GM21825 (cell line): ENCODE measurements around the gene SCP2.
"Not testable (repeated sequence)": the region's sequence is repeated elsewhere in the genome, so short reads cannot be mapped to it uniquely, and the experiment has no call there.

ENCODE experiments used
- ATAC-seq: cut with Tn5 transposase; IDR thresholded peaks from one replicate; pipeline ENCODE4 v1.9.1; 2021; ENCODE audit warnings: mild to moderate bottlenecking, moderate library complexity; ENCODE audit not compliant: unreplicated experiment

Gene SCP2

DNA sequence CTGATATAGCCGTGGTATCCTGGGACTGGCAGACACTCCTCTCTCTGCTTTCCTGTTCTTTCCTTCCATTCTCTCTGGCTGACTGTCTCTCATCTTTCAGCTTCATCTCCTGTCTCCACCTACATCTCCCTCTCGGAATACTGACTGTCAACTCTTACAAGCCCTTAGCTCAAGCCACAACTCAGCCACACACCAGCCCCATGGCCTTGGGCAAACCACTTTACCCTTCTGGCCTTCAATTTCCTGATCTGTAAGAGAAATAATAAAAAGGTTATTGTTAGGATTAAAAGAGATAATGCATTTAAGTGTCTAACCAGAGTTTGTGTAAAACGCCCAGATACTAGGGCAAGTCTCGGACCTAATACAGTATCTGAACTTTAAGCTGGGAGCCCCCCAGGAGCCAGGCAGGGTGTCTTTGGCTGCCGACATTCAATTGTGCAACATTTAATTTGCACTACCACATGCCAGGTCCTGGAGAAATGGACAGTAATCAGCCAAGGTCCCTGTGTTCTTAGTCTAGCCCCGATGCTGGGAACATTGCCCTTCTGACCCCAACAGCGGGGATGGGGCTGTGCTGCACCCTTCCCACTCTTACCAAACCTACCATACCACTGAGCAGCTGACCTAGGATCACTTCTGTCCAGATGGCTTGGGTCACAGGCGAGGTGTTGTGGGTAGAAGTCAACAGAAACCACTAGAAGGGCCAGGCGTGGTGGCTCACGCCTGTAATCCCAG is 10.7 kb upstream of the SCP2 start:
- ATAC-seq, result no peak

DNA sequence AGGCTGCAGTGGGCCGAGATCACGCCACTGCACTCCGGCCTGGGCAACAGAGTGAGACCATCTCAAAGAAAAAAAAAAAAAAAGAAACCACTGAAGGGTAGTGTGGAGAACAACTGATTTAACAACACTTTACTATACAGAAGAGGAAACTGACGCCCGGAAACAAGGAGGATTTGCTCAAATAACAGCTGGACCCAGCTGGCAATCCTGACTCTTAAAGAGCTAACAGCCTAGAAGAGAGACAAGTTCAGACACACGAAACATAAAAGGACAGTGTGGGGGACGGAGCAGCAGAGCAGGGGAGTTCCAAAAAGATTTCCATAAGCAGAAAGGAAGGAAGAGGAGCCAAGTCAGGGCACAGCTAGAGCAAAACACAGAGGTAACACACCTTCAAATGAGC is 9.9 kb upstream of the SCP2 start:
- no peak for ATAC-seq

DNA sequence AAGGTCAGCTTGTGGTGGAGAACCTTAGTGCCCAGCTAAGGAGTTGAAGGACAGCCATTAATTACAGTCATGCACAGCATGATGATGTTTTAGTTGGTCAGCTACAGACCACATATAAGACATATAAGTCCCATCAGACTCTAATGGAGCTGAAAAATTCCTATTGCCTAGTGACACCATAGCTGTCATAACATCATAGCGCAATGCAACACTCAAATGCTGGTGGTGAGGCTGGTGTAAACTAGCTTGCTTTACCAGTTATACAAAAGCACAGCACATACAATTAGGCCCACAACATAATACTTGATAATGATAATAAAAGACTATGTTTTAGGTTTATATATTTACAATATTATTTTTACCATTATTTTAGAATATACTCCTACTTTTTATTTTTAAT is 9.5 kb upstream of the SCP2 start:
- ATAC-seq, result no peak

GRCh38 chr1:52918201-52918600 is 8.9 kb upstream of the SCP2 start:
- no peak for ATAC-seq

DNA sequence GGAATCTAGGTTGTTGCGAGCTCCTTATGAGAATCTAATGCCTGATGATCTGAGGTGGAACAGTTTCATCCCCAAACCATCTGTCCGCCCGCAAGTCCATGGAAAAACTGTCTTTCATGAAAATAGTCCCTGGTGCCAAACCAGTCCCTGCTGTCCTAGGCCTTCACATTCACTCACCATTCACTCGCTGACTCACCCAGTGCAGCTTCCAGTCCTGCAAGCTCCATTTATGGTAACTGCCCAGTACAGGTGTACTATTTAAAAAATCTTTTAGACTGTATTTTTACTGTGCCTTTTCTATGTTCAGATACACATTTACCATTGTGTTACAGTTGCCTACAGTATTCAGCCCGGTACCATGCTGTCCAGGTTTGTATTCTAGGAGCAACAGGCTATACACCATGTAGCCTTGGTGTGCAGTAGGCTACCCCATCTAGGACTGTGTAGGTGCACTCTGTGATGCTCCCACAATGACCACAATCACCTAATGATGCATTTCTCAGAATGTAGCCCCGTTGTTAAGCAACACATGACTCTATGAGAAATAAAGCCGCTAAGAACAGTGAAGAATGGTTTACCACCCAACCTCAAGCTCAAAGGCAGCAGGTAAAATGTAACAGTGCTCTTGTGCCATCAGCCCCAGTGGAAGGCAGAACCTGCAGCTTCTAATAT is 7.9 kb upstream of the SCP2 start:
- ATAC-seq, result no peak

DNA sequence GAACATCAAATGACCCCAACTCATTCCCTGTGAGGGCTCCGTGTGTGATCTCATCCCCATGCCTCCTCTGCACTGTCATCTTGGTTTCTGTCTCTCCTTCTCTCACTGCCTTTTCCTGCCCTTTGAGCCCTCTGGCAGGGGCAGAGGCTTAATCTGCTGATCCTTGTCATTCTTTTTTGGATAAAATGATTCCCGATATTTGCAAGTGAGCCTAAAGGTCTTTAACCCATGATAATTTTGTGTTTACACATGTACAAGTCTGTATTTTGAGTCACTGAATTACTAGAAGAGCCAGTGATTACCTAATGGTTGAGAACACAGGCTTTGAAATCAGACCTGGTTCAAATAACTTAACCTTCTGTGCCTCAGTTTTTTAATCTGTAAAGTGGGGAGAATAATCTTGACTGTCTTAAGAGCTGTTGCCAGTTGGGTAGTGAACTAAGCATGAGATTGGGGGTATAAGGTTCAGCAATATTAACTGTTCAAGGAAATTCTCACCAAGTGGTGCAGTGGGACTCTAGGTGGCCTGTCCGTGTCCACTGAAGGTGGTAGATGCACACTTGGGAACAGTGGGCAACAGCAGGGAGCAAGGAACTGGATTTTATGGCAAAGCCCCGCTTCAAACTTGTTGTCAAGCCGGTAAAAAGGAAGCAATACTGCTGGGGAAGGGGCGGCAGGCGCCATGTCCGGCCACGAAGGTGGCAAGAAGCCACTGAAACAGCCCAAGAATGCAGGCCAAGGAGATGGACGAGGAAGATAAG is 7.2 kb upstream of the SCP2 start:
- no peak for ATAC-seq

- no peak for ATAC-seq
These were observed 6.2 kb upstream of the SCP2 start for GRCh38 chr1:52920791-52921291.

DNA sequence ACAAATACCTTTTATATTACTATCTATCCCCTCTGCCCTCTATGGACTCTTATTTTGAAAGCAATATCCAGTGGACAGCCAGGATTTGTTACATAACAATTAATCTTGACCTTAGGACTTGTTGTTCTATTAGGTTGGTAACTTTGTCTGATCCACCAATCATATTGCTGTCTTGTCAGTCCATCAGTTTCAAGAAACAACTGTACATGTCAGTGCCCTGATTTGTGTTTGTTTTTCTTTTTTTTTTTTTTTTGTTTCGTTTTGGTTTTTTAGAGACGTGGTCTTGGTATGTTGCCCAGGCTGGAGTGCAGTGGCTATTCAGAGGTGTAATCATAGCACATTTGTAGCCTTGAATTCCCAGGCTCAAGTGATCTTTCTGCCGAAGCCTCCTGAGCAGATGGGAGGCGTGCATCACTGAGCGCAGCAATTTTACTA is 1.5 kb upstream of the SCP2 start:
- ATAC-seq, result no peak

DNA sequence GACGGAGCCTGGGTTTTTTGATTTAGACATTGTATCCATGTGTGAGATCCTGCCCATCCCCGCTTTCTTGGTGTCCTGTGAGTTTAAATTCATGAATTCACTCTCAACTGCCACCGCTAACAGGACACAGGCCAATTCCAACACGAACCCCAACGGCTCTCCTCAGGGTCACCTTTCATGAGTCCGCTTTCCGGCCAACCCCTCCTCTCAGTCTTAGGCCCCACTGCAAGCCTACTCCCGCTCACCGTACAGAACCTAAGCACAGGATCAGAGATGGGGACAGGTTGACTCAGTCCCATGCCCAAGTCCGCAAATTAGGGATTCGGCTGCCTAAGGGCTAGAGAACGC is 238 bp upstream of the SCP2 start:
- ATAC-seq, result no peak

- no peak for ATAC-seq
These were observed 934 bp downstream of the SCP2 start for GRCh38 chr1:52928015-52928404.

GRCh38 chr1:52929019-52929418 is 1.9 kb downstream of the SCP2 start:
- ATAC-seq, result no peak

- ATAC-seq, result no peak
These were observed 10.5 kb downstream of the SCP2 start for GRCh38 chr1:52937433-52938182.

GRCh38 chr1:52938183-52938451 is 11.0 kb downstream of the SCP2 start:
- ATAC-seq, result no peak

GRCh38 chr1:52943876-52944416 is 16.9 kb downstream of the SCP2 start:
- no peak for ATAC-seq

DNA sequence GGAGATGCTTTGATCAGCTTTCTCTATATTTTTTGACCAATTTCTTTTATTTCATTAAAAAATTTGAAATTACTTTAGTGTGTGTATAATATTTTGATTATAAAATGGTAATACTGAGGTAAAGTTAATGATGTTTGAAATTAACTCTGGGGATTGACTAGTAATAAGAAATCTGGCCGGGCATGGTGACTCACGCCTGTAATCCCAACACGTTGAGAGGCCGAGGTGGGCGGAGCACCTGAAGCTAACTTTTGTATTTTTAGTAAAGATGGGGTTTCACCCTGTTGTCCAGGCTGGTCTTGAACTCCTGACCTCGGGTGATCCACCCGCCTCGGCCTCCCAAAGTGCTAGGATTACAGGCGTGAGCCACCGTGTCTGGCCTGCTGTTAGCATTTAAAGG is 17.5 kb downstream of the SCP2 start:
- ATAC-seq, result no peak

- ATAC-seq, result no peak
These were observed 20.4 kb downstream of the SCP2 start for GRCh38 chr1:52947490-52947889.

DNA sequence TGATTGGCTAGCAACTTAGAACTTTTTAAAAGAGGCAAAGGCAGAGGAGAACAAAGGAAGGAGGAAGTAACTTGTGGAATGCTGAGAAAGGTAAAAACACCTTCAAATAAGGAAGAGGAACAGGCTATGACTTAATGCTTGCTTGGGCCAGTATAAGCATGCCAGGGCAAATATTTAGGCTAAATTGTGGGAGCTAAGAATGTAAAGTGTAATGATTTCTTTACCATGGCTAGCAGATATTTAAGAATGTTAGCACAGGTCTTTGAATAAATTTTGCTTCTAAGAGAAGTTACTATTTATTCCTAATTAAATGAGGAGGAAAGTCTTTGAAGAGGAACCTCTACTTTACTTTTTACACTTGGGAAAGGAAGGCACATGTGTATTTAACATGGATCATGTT is 22.5 kb downstream of the SCP2 start:
- not testable (repeated sequence) for ATAC-seq

DNA sequence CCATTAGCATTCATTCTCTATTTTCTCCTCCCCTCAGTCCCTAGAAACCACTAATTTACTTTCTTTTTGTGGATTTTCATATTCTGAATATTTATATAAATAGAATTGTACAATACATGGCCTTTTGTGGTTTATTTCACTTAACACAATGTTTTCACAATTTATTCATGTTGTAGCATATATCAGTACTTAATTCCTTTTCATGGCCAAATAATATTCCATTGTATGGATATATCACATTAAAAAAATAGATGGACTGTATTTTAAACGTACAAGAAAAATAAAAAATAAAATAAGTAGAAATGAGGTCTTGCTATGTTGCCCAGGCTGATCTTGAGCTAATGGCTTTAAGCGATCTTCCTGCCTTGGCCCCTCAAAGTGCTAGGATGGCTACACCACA is 25.0 kb downstream of the SCP2 start:
- ATAC-seq, result no peak

DNA sequence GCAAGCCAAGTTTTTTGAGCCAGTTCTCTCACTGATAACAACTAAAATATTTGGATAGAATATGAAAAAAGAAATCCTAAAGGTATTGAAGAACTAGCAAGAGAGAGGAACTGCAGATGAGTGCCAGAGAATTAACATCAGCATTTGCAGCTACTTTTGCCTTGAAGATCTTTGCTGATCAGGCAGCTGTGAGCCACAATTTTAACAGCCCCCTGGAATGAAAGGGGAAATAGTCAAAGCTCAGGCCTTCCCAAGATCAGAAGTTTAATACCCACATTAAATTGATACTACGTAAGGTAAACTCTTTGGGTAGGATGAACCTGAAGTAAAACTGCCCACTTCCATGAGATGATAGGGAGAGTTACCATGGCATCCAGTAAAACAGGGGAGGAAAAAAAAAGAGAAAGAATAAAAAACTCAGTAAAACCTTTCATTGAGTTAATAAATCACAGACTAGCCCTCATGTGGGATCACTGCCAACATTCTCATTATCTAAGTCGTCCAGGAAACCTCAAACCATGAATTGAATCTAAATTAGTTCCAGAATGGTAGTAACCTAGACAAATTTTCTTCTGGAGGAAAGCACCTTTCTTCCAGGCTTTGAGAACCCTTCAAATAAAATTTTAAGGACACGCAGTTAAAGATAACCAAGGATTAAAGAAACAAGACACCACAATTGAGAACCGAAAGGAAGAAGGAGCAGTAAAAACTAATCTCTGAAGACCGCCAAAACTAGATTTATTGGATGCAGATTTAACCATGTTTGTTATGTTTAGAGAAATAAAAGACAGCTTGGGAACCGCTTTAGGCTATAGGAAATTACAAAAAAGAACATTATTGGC is 28.3 kb downstream of the SCP2 start:
- no peak for ATAC-seq

DNA sequence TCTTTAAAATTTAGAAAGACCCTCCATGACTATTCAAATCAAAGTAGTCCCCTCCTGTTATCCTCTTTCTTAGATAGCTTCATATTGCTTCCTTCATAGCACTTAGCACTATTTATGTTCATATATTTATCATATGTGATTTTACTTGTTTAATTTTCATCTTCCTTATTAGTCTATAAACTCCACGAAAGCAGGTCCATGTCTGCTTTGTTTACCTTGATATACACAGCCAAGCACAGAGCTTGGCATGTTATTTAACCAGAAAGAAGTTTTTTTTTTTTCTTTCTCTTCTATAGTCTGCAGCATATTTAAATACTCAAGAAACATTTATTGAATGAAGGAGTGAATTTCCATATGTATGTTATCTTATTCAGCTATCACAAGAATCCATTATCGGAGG is 36.0 kb downstream of the SCP2 start:
- no peak for ATAC-seq
